IMR-90 (cell line): ENCODE measurements around the gene CFAP206. TPM values are rescaled to one million over a fixed set of nuclear protein-coding genes. Genes with fewer than 3 reads are reported as not detected.

Source experiments
- ATAC-seq: fragments of 200-7000 bp; cut with Tn5 transposase; 2 replicates; pipeline ENCODE4 v1.9.1; 2020; ENCODE audit warnings: low read depth, mild to moderate bottlenecking, moderate library complexity
- BruUV-seq: library from RNA; stranded (reverse); fragments of 400-500 nt; replicated peaks from 2 replicates; lab custom pipeline; 2021; lab: Mats Ljungman, UMichigan
- CTCF ChIA-PET: fragments of 300-600 bp; formaldehyde crosslinking; extraction: SDS; loops from one replicate; lab custom pipeline; 2021; ENCODE audit warnings: antibody characterized with exemption; lab: Yijun Ruan, JAX
- POLR2A ChIA-PET: fragments of 300-600 bp; sonication (Branson Sonifier 250); formaldehyde crosslinking; loops from one replicate; lab custom pipeline; 2022; ENCODE audit warnings: antibody characterized with exemption; ENCODE audit not compliant: unreplicated experiment; lab: Charles Lee
- DNase-seq: peaks from one replicate; pipeline ENCODE4 v3.0.0; 2013
- H2AFZ ChIP-seq: replicated peaks from 2 replicates; pipeline ENCODE3; 2013; ENCODE audit warnings: low read length, mild to moderate bottlenecking; ENCODE audit not compliant: poor library complexity
- H2AK5ac ChIP-seq: 2 replicates; pipeline ENCODE4 v1.6.1; 2013; ENCODE audit warnings: low read depth, low read length, inconsistent platforms
- H2AK9ac ChIP-seq: replicated peaks from 2 replicates; pipeline ENCODE3; 2013; ENCODE audit warnings: mild to moderate bottlenecking, low read depth, low read length, moderate library complexity; ENCODE audit not compliant: poor library complexity
- H2BK120ac ChIP-seq: 2 replicates; pipeline ENCODE4 v1.6.1; 2013; ENCODE audit warnings: low read depth, low read length, inconsistent platforms
- H2BK15ac ChIP-seq: 3 replicates; pipeline ENCODE4 v1.6.1; 2013; ENCODE audit warnings: low read depth, low read length, inconsistent platforms
- H2BK20ac ChIP-seq: 2 replicates; pipeline ENCODE4 v1.6.1; 2013; ENCODE audit warnings: low read depth, mild to moderate bottlenecking, inconsistent platforms, low read length, moderate library complexity
- H2BK5ac ChIP-seq: 2 replicates; pipeline ENCODE4 v1.6.1; 2013; ENCODE audit warnings: mild to moderate bottlenecking, low read depth, low read length, inconsistent platforms; ENCODE audit not compliant: poor library complexity, severe bottlenecking
- H3K14ac ChIP-seq: replicated peaks from 2 replicates; pipeline ENCODE4 v1.6.1; 2013; ENCODE audit warnings: low read depth, low read length, inconsistent platforms
- H3K18ac ChIP-seq: 2 replicates; pipeline ENCODE4 v1.6.1; 2013; ENCODE audit warnings: low read depth, low read length, control low read depth
- H3K23ac ChIP-seq: 2 replicates; pipeline ENCODE4 v1.6.1; 2013; ENCODE audit warnings: low read depth, low read length, inconsistent platforms
- H3K27ac ChIP-seq: 2 replicates; pipeline ENCODE4 v1.5.1; 2013; ENCODE audit warnings: mild to moderate bottlenecking, control low read depth, low read length; ENCODE audit not compliant: insufficient read depth
- H3K27me3 ChIP-seq: 2 replicates; pipeline ENCODE4 v1.6.1; 2013; ENCODE audit warnings: low read length; ENCODE audit not compliant: control insufficient read depth, insufficient read depth
- H3K36me3 ChIP-seq: 2 replicates; pipeline ENCODE4 v1.6.1; 2013; ENCODE audit warnings: low read length, mixed read lengths; ENCODE audit not compliant: control insufficient read depth, insufficient read depth
- H3K4ac ChIP-seq: 2 replicates; pipeline ENCODE4 v1.6.1; 2013; ENCODE audit warnings: low read depth, low read length, inconsistent platforms
- H3K4me1 ChIP-seq: 2 replicates; pipeline ENCODE4 v1.6.1; 2013; ENCODE audit warnings: low read length, mixed read lengths; ENCODE audit not compliant: control insufficient read depth, insufficient read depth
- H3K4me2 ChIP-seq: 2 replicates; pipeline ENCODE4 v1.6.1; 2013; ENCODE audit warnings: low read depth, mild to moderate bottlenecking, control low read depth, low read length, moderate library complexity
- H3K4me3 ChIP-seq: 2 replicates; pipeline ENCODE4 v1.5.1; 2013; ENCODE audit warnings: low read depth, mild to moderate bottlenecking, control low read depth, low read length, moderate library complexity; ENCODE audit not compliant: insufficient read depth
- H3K56ac ChIP-seq: 2 replicates; pipeline ENCODE4 v1.6.1; 2013; ENCODE audit warnings: low read length, inconsistent platforms; ENCODE audit not compliant: insufficient read depth; ENCODE audit errors: extremely low read depth
- H3K79me1 ChIP-seq, 2 experiments: 2 replicates each; pipeline ENCODE4 v1.6.1; 2013; ENCODE audit warnings: low read length in 2 of 2, inconsistent platforms in 1 of 2, low read depth in 1 of 2
- H3K9ac ChIP-seq: 2 replicates; pipeline ENCODE4 v1.6.1; 2013; ENCODE audit warnings: low read depth, low read length, control low read depth
- H3K9me1 ChIP-seq: 2 replicates; pipeline ENCODE4 v1.6.1; 2013; ENCODE audit warnings: low read length, inconsistent platforms; ENCODE audit not compliant: insufficient read depth
- H3K9me3 ChIP-seq: 2 replicates; pipeline ENCODE4 v1.6.1; 2013; ENCODE audit warnings: low read length; ENCODE audit not compliant: control insufficient read depth, insufficient read depth
- H4K20me1 ChIP-seq: 2 replicates; pipeline ENCODE4 v1.6.1; 2013; ENCODE audit warnings: low read length, inconsistent platforms; ENCODE audit not compliant: insufficient read depth
- H4K5ac ChIP-seq: 2 replicates; pipeline ENCODE4 v1.6.1; 2013; ENCODE audit warnings: mild to moderate bottlenecking, low read depth, low read length, control low read depth
- H4K8ac ChIP-seq, 2 experiments: 2 replicates each; pipeline ENCODE4 v1.6.1; 2013; ENCODE audit warnings: low read depth in 2 of 2, low read length in 2 of 2, control low read depth in 1 of 2, inconsistent platforms in 1 of 2
- H4K91ac ChIP-seq: 2 replicates; pipeline ENCODE4 v1.6.1; 2013; ENCODE audit warnings: low read depth, low read length, inconsistent platforms; ENCODE audit not compliant: insufficient read depth
- BHLHE40 ChIP-seq: fragments of 150-350 bp; IDR thresholded peaks from 2 replicates; pipeline ENCODE4 v1.6.1; 2016; ENCODE audit warnings: mild to moderate bottlenecking, low read depth, low read length
- CEBPB ChIP-seq: IDR thresholded peaks from 2 replicates; pipeline ENCODE4 v1.6.1; 2012; ENCODE audit warnings: low read depth, low read length, improper control_type of control experiment
- CTCF ChIP-seq: conservative IDR thresholded peaks from 2 replicates; pipeline ENCODE4 v1.5.1; 2012; ENCODE audit warnings: mild to moderate bottlenecking, low read depth, low read length, improper control_type of control experiment
- ELK1 ChIP-seq: fragments of 150-350 bp; IDR thresholded peaks from 2 replicates; pipeline ENCODE4 v1.6.1; 2016; ENCODE audit warnings: low read depth, mild to moderate bottlenecking, low read length, moderate library complexity, borderline replicate concordance
- FOS ChIP-seq: fragments of 150-350 bp; IDR thresholded peaks from 2 replicates; pipeline ENCODE4 v1.6.1; 2016; ENCODE audit warnings: low read depth, low read length
- MAFK ChIP-seq: IDR thresholded peaks from 2 replicates; pipeline ENCODE4 v1.6.1; 2012; ENCODE audit warnings: low read depth, low read length, improper control_type of control experiment
- MAZ ChIP-seq: IDR thresholded peaks from 2 replicates; pipeline ENCODE4 v1.6.1; 2012; ENCODE audit warnings: low read depth, mild to moderate bottlenecking, low read length, improper control_type of control experiment, moderate library complexity, borderline replicate concordance
- MXI1 ChIP-seq: IDR thresholded peaks from 2 replicates; pipeline ENCODE4 v1.6.1; 2012; ENCODE audit warnings: low read depth, mild to moderate bottlenecking, low read length, moderate library complexity, borderline replicate concordance
- NFE2L2 ChIP-seq: fragments of 150-350 bp; IDR thresholded peaks from 2 replicates; pipeline ENCODE4 v1.6.1; 2016; ENCODE audit warnings: low read depth, mild to moderate bottlenecking, low read length
- POLR2A ChIP-seq: IDR thresholded peaks from 2 replicates; pipeline ENCODE4 v1.6.1; 2012; ENCODE audit warnings: mild to moderate bottlenecking, low read depth, low read length
- RAD21 ChIP-seq: IDR thresholded peaks from 2 replicates; pipeline ENCODE4 v1.6.1; 2012; ENCODE audit warnings: low read length, improper control_type of control experiment
- RCOR1 ChIP-seq: IDR thresholded peaks from 2 replicates; pipeline ENCODE4 v1.6.1; 2012; ENCODE audit warnings: mild to moderate bottlenecking, low read length, improper control_type of control experiment; ENCODE audit not compliant: insufficient replicate concordance
- RFX5 ChIP-seq: IDR thresholded peaks from 2 replicates; pipeline ENCODE4 v1.8.0; 2012; ENCODE audit warnings: low read depth, mild to moderate bottlenecking, low read length, moderate library complexity
- SMC3 ChIP-seq: fragments of 150-350 bp; IDR thresholded peaks from 2 replicates; pipeline ENCODE4 v1.6.1; 2016; ENCODE audit warnings: low read depth, mild to moderate bottlenecking, antibody characterized with exemption, low read length, moderate library complexity
- USF2 ChIP-seq: fragments of 150-350 bp; IDR thresholded peaks from 2 replicates; pipeline ENCODE4 v1.6.1; 2017; ENCODE audit warnings: mild to moderate bottlenecking, antibody characterized with exemption, low read length, low read depth
- WGBS, 2 experiments: methylation state at CpG; one replicate each; pipeline versions ENCODE4 v1.1.5 to v1.1.7; 2013; ENCODE audit warnings: missing lambda C conversion rate in 2 of 2; ENCODE audit not compliant: insufficient read length in 1 of 2; ENCODE audit errors: extremely low coverage in 2 of 2; 5-methylcytosine and 5-hydroxymethylcytosine counted together
- dilution Hi-C: fragments of 300-500 bp; cut with HindIII; formaldehyde crosslinking; loops from one replicate; pipeline ENCODE4 v1.14.3; 2018; ENCODE audit warnings: low sequenced_read_pairs; ENCODE audit not compliant: unreplicated experiment
- in situ Hi-C: fragments of 300-500 bp; cut with MboI; formaldehyde crosslinking; loops from 3 replicates; pipeline ENCODE4 v1.14.3; 2019; ENCODE audit warnings: low sequenced_read_pairs, inconsistent platforms, mixed read lengths
- intact Hi-C: fragments of 100-400 bp; cut with micrococcal nuclease; formaldehyde crosslinking; loops from 2 replicates; pipeline ENCODE4 v1.10.0; 2022
- polyA plus RNA-seq, 3 experiments: library from polyadenylated mRNA; depleted of rRNA; stranded (reverse); fragments of >200 nt; gene quantifications; 2 replicates each; pipeline ENCODE4 v1.2.3, GENCODE V29; 2012; ENCODE audit warnings: low replicate concordance in 1 of 3
- total RNA-seq: library from RNA; depleted of rRNA; stranded (reverse); fragments of >200 nt; gene quantifications from 2 replicates; pipeline ENCODE4 v1.2.3, GENCODE V29; 2012

Gene CFAP206
- total and polyA plus RNA-seq, 2 of the 4 experiments (the other 2 are of a cell fraction) = under 0.01 to 0.09 TPM

GRCh38 chr6:87396595-87397392, 11.0 kb upstream of the CFAP206 start:
- Histone ChIP-seq H3K18ac (no peak overlapping the region), H4K8ac (no peak overlapping the region), H3K14ac (no peak overlapping the region), H3K4me3 (no peak overlapping the region), H4K5ac (no peak overlapping the region), H2AK9ac (no peak overlapping the region), H4K91ac (no peak overlapping the region), H4K20me1 (no peaks in the 10 kb centered on the region), H2BK5ac (no peak overlapping the region), H3K4me1 (no peaks in the 10 kb centered on the region), H3K23ac (no peak overlapping the region), H2AK5ac (no peak overlapping the region), H3K27me3 (no peaks in the 10 kb centered on the region), H3K56ac (no peak overlapping the region), H3K9me1 (no peaks in the 10 kb centered on the region), H3K36me3 (no peaks in the 10 kb centered on the region), H3K79me1 (no peaks in the 10 kb centered on the region), H3K27ac (no peak overlapping the region), H2BK15ac (no peak overlapping the region), H3K4ac (no peak overlapping the region), H3K9ac (no peak overlapping the region), H2AFZ (no peak overlapping the region), H2BK120ac (no peak overlapping the region), H3K4me2 (no peak overlapping the region), H2BK20ac (no peak overlapping the region), H3K9me3 (no peaks in the 10 kb centered on the region)
- CTCF ChIA-PET = no interaction called here
- ATAC-seq (no peak), DNase-seq (no peak)
- intact Hi-C loops = loop anchor here (10.0 kb wide), 2 partner anchors 1098 to 1388 kb away; no protein-coding TSS in a partner anchor
- WGBS, 2 experiments = 80% methylated on average over 2 of the region's 10 CpGs; no CpG with 5 or more reads in 1 of the 2 experiments
- in situ Hi-C loops = no loop called here
- dilution Hi-C loops = no loop called here
- POLR2A ChIA-PET = no interaction called here
- no TSS peak for BruUV-seq
- TF ChIP-seq RCOR1 (no peak), SMC3 (no peak), RAD21 (no peak), POLR2A (no peak), CTCF (no peak), BHLHE40 (no peak), NFE2L2 (no peak), ELK1 (no peak), MXI1 (no peak), USF2 (no peak), CEBPB (no peak), MAFK (no peak), RFX5 (no peak), FOS (no peak), MAZ (no peak)
